Measurements from ENCODE around the gene PROSER3. TPM values are rescaled to one million over a fixed set of nuclear protein-coding genes. Genes with fewer than 3 reads are reported as not detected.
A peak's percentile ranks its signal among the peaks of the same experiment; 100 is the strongest.

PROSER3 gene
- total and polyA plus RNA-seq, 2 donors (not counting 1 experiment from before 2014, with no cell fraction given): 3.8 to 8.1 TPM

DNA sequence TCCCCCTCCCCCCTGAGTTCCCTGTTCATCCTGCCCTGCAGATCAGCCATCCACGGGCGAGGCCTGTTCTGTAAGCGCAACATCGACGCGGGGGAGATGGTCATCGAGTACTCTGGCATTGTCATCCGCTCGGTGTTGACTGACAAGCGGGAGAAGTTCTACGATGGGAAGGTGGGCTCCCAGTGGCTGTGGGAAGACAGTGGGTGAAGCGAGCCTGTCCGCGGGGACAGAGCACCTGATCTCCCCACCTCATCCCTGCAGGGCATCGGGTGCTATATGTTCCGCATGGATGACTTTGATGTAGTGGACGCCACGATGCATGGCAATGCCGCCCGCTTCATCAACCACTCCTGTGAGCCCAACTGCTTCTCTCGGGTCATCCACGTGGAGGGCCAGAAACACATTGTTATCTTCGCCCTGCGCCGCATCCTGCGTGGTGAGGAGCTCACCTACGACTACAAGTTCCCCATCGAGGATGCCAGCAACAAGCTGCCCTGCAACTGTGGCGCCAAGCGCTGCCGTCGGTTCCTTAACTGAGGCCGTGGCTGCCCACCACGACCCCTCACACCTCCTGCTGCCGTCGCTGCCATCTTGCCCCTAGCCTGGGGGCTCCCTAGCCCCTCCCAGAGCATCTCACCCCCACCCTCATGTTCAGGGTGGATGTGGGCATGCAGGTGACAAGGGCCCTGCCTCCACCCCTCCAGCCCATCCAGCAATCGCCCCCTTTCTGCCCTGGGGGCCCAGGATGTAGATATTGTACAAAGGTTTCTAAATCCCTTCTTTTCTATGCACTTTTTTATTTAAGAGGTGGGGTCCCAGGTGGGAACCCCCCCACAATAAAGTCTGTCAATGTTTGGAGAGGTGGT lies 19.7 kb upstream of the PROSER3 start:
- no peaks in the 10 kb centered on the region for H3K27me3 ChIP-seq (ENCODE audit: control insufficient read depth, insufficient read depth, low read length)
- H3K4me2 ChIP-seq (ENCODE audit: extremely low read depth, insufficient read depth, low read length): no peak overlapping the region
- no peak overlapping the region for H2AFZ ChIP-seq (ENCODE audit: low read length)
- no peak overlapping the region for H3K9ac ChIP-seq (ENCODE audit: insufficient read depth, low read length)
- H3K4me1 ChIP-seq (ENCODE audit: control insufficient read depth, extremely low read depth, insufficient read depth, low read length): peaks cover 6% of the 10 kb centered on the region
- H3K79me2 ChIP-seq (ENCODE audit: control insufficient read depth, insufficient read depth, low read length): no peaks in the 10 kb centered on the region
- no peak overlapping the region for H3K27ac ChIP-seq (ENCODE audit: insufficient read depth, low read length)
- DNase-seq (ENCODE audit: low read depth in 2 of 2): no peak
- TF ChIP-seq EZH2 (IDR thresholded peaks at IDR 0.05; ENCODE audit: low read length, missing control alignments): no peak
- TF ChIP-seq, protein P1, sequence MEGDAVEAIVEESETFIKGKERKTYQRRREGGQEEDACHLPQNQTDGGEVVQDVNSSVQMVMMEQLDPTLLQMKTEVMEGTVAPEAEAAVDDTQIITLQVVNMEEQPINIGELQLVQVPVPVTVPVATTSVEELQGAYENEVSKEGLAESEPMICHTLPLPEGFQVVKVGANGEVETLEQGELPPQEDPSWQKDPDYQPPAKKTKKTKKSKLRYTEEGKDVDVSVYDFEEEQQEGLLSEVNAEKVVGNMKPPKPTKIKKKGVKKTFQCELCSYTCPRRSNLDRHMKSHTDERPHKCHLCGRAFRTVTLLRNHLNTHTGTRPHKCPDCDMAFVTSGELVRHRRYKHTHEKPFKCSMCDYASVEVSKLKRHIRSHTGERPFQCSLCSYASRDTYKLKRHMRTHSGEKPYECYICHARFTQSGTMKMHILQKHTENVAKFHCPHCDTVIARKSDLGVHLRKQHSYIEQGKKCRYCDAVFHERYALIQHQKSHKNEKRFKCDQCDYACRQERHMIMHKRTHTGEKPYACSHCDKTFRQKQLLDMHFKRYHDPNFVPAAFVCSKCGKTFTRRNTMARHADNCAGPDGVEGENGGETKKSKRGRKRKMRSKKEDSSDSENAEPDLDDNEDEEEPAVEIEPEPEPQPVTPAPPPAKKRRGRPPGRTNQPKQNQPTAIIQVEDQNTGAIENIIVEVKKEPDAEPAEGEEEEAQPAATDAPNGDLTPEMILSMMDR (conservative IDR thresholded peaks at IDR 0.05 in 1 of 2, IDR thresholded peaks at IDR 0.05 in 1 of 2; ENCODE audit: low read depth in 1 of 2, low read length in 2 of 2): no peak
- no peak overlapping the region for H3K4me3 ChIP-seq (replicated peaks in 1 of 4; ENCODE audit: control extremely low read depth in 1 of 4, insufficient read depth in 1 of 4, low read depth in 3 of 4, low read length in 4 of 4)
- H4K20me1 ChIP-seq (ENCODE audit: control insufficient read depth, extremely low read depth, insufficient read depth, low read length): no peaks in the 10 kb centered on the region
- peaks cover 27% of the 10 kb centered on the region for H3K36me3 ChIP-seq (ENCODE audit: control insufficient read depth, insufficient read depth, low read length)
- H3K9me3 ChIP-seq (ENCODE audit: control insufficient read depth, insufficient read depth, low read depth, low read length): no peaks in the 10 kb centered on the region

DNA sequence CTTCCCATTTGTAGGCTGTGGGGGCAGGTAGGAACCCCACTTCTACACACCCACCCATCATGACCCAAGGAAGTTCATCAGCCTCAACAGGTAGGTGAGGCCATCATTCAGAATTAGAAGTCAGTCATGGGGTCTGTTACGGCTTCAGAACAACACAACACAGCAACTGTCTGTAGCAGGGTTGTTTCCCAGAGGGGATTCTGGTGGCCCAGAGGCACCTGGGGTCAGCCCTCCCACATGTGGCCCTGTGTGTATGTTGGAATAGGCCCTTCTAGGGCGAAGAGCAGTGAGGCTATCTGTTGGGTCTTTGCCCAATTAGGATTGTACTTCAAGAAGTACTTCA lies 19.1 kb upstream of the PROSER3 start:
- no peak for DNase-seq (ENCODE audit: low read depth in 2 of 2)
- Histone ChIP-seq H3K4me1 (ENCODE audit: control insufficient read depth, extremely low read depth, insufficient read depth, low read length) (peaks cover 6% of the 10 kb centered on the region), H3K79me2 (ENCODE audit: control insufficient read depth, insufficient read depth, low read length) (no peaks in the 10 kb centered on the region), H3K9me3 (ENCODE audit: control insufficient read depth, insufficient read depth, low read depth, low read length) (no peaks in the 10 kb centered on the region), H3K27ac (ENCODE audit: insufficient read depth, low read length) (no peak overlapping the region), H2AFZ (ENCODE audit: low read length) (no peak overlapping the region), H3K27me3 (ENCODE audit: control insufficient read depth, insufficient read depth, low read length) (no peaks in the 10 kb centered on the region), H3K4me2 (ENCODE audit: extremely low read depth, insufficient read depth, low read length) (no peak overlapping the region), H3K4me3 (replicated peaks in 1 of 4; ENCODE audit: control extremely low read depth in 1 of 4, insufficient read depth in 1 of 4, low read depth in 3 of 4, low read length in 4 of 4) (no peak overlapping the region), H3K9ac (ENCODE audit: insufficient read depth, low read length) (no peak overlapping the region), H3K36me3 (ENCODE audit: control insufficient read depth, insufficient read depth, low read length) (peaks cover 27% of the 10 kb centered on the region), H4K20me1 (ENCODE audit: control insufficient read depth, extremely low read depth, insufficient read depth, low read length) (no peaks in the 10 kb centered on the region)
- TF ChIP-seq, protein P1 (conservative IDR thresholded peaks at IDR 0.05 in 1 of 2, IDR thresholded peaks at IDR 0.05 in 1 of 2; ENCODE audit: low read depth in 1 of 2, low read length in 2 of 2): no peak
- no peak for TF ChIP-seq EZH2 (IDR thresholded peaks at IDR 0.05; ENCODE audit: low read length, missing control alignments)

DNA sequence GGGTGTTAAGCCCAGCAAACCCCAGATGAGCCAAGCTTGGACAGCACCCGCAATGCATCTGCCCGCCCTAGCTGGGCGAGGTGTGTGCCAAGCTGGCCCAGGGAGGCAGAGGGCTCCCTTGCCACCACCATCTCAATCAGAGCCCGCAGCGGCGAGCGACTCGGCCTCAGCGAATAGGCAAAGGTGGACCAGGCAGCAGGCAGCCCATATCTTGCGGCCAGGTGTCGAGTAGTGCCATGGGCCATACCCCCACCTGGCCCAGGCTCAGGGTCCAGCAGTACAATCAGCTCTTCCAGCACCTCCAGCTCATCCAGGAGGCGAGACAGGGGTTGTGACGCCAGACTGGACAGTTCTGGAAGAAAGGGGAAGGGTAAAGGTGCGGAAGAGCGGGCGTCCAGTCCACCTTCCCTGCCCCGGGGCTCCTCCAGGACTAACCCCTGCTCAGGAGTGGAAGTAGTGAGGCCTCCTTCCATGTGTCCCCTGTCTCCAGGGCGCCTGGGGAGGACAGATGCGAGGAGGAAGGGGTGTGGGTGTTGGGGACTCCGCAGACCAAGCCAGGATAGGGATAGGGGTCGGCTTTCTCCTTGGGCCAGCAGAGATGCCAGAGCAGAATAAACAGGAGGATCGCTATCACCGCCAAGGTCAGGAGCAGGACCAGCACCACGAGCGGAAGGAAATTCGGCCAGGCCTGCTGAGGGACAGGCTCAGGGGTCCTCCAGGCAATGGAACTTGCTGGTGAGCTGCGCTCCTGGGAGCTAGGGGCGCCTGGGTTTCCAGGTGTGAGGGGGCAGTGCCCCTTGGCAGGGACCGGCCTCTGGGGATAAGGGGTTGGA lies 18.5 kb upstream of the PROSER3 start:
- Histone ChIP-seq H3K36me3 (ENCODE audit: control insufficient read depth, insufficient read depth, low read length) (peaks cover 22% of the 10 kb centered on the region), H2AFZ (ENCODE audit: low read length) (no peak overlapping the region), H3K4me2 (ENCODE audit: extremely low read depth, insufficient read depth, low read length) (peak overlapping the region; percentile 71), H3K27me3 (ENCODE audit: control insufficient read depth, insufficient read depth, low read length) (no peaks in the 10 kb centered on the region), H3K4me1 (ENCODE audit: control insufficient read depth, extremely low read depth, insufficient read depth, low read length) (peaks cover 10% of the 10 kb centered on the region), H3K79me2 (ENCODE audit: control insufficient read depth, insufficient read depth, low read length) (no peaks in the 10 kb centered on the region), H3K9me3 (ENCODE audit: control insufficient read depth, insufficient read depth, low read depth, low read length) (no peaks in the 10 kb centered on the region), H3K27ac (ENCODE audit: insufficient read depth, low read length) (peak overlapping the region; percentile 79), H3K4me3 (replicated peaks in 1 of 4; ENCODE audit: control extremely low read depth in 1 of 4, insufficient read depth in 1 of 4, low read depth in 3 of 4, low read length in 4 of 4) (peak overlapping the region in 3 of 4 experiments; percentile 58 to 62 (median 59)), H4K20me1 (ENCODE audit: control insufficient read depth, extremely low read depth, insufficient read depth, low read length) (no peaks in the 10 kb centered on the region), H3K9ac (ENCODE audit: insufficient read depth, low read length) (peak overlapping the region; percentile 55)
- no peak for TF ChIP-seq EZH2 (IDR thresholded peaks at IDR 0.05; ENCODE audit: low read length, missing control alignments)
- TF ChIP-seq, protein P1 (conservative IDR thresholded peaks at IDR 0.05 in 1 of 2, IDR thresholded peaks at IDR 0.05 in 1 of 2; ENCODE audit: low read depth in 1 of 2, low read length in 2 of 2): no peak
- DNase-seq (ENCODE audit: low read depth in 2 of 2): no peak
